HUES6 (cell line): ENCODE measurements around the gene MPIG6B.

ENCODE experiments used
- H3K27ac ChIP-seq: 2 replicates; pipeline ENCODE4 v1.7.0; 2013; ENCODE audit warnings: low read depth, mild to moderate bottlenecking, low read length, inconsistent platforms
- H3K27me3 ChIP-seq: 2 replicates; pipeline ENCODE4 v1.6.1; 2013; ENCODE audit warnings: low read length; ENCODE audit not compliant: control insufficient read depth, insufficient read depth
- H3K36me3 ChIP-seq: 2 replicates; pipeline ENCODE4 v1.6.1; 2013; ENCODE audit warnings: low read length; ENCODE audit not compliant: control insufficient read depth, insufficient read depth
- H3K4me1 ChIP-seq: 2 replicates; pipeline ENCODE4 v1.6.1; 2013; ENCODE audit warnings: low read length; ENCODE audit not compliant: control insufficient read depth, insufficient read depth
- H3K4me3 ChIP-seq: 2 replicates; pipeline ENCODE4 v1.5.1; 2013; ENCODE audit warnings: low read depth, low read length
- H3K9ac ChIP-seq: one replicate; pipeline ENCODE4 v1.6.1; 2013; ENCODE audit warnings: mild to moderate bottlenecking, low read length
- H3K9me3 ChIP-seq: 2 replicates; pipeline ENCODE4 v1.6.1; 2013; ENCODE audit warnings: low read depth, low read length; ENCODE audit not compliant: control insufficient read depth, insufficient read depth

The MPIG6B gene

GRCh38 chr6:31775633-31776484 is 52.7 kb downstream of the MPIG6B start:
- Histone ChIP-seq H3K9me3 (no peaks in the 10 kb centered on the region), H3K27ac (no peak overlapping the region), H3K9ac (no peak overlapping the region), H3K27me3 (no peaks in the 10 kb centered on the region), H3K4me1 (peaks cover 6% of the 10 kb centered on the region; the same call in 1 of the 2 replicates), H3K4me3 (no peak overlapping the region), H3K36me3 (peaks cover 36% of the 10 kb centered on the region)
